Naive thymus-derived CD8-positive, alpha-beta T cell (primary cell): ENCODE data around the gene CLEC9A. TPM values are rescaled to one million over a fixed set of nuclear protein-coding genes. Genes with fewer than 3 reads are reported as not detected.

Experiments used
- ATAC-seq, 2 donors: fragments of 150-1000 bp; cut with Tn5 transposase in 1 of 2; sonication (Bioruptor Pico), chemical (Tn5 transposase) in 1 of 2; 1 replicate in 1 of 2; 2 replicates in 1 of 2; pipeline ENCODE4 v1.10.0; 2021; ENCODE audit warnings: mild to moderate bottlenecking in 2 of 2, moderate library complexity in 2 of 2
- POLR2A ChIA-PET: fragments of 350-600 bp; sonication (Branson Sonifier 250); formaldehyde crosslinking; loops from one replicate; lab custom pipeline; 2021; ENCODE audit warnings: antibody characterized with exemption; lab: Charles Lee
- DNase-seq, 10 donors: peaks; one replicate each; pipeline versions ENCODE4 v3.0.0 to v3.0.0-alpha.2; 2020 to 2022
- H3K27ac Mint-ChIP-seq, 10 donors: one replicate each; pipeline ENCODE4 v1.8.0; 2020 to 2022; ENCODE audit warnings: mild to moderate bottlenecking in 10 of 10, mixed read lengths in 10 of 10, moderate library complexity in 4 of 10, inconsistent platforms in 1 of 10
- H3K27me3 Mint-ChIP-seq, 5 donors: one replicate each; pipeline ENCODE4 v1.8.0; 2021 to 2022; ENCODE audit warnings: mixed read lengths in 5 of 5
- H3K36me3 Mint-ChIP-seq, 3 donors: one replicate each; pipeline ENCODE4 v1.8.0; 2020 to 2022; ENCODE audit warnings: mixed read lengths in 3 of 3, mild to moderate bottlenecking in 2 of 3, inconsistent platforms in 1 of 3
- H3K4me1 Mint-ChIP-seq, 4 donors: one replicate each; pipeline ENCODE4 v1.8.0; 2021 to 2022; ENCODE audit warnings: mixed read lengths in 4 of 4
- H3K4me3 Mint-ChIP-seq, 10 donors: one replicate each; pipeline ENCODE4 v1.8.0; 2020 to 2022; ENCODE audit warnings: mild to moderate bottlenecking in 10 of 10, mixed read lengths in 10 of 10, moderate library complexity in 6 of 10, inconsistent platforms in 1 of 10
- H3K9me3 Mint-ChIP-seq, 9 donors: one replicate each; pipeline ENCODE4 v1.8.0; 2020 to 2022; ENCODE audit warnings: mixed read lengths in 9 of 9, mild to moderate bottlenecking in 3 of 9, inconsistent platforms in 1 of 9, moderate library complexity in 1 of 9
- polyA plus RNA-seq, 3 donors: library from polyadenylated mRNA; unstranded; fragments of 300-500 nt; fragmentation: Illumina TruSeq; gene quantifications; one replicate each; pipeline ENCODE4 v1.2.3, GENCODE V29; 2021
- total RNA-seq, 8 experiments: library from RNA in 2 of 8; stranded (reverse) in 2 of 8; gene quantifications; one replicate each; pipeline ENCODE4 v1.2.3 and lab custom pipeline; 2021 to 2026

Gene CLEC9A
- total and polyA plus RNA-seq, 5 experiments from 2014 or later: not detected

DNA sequence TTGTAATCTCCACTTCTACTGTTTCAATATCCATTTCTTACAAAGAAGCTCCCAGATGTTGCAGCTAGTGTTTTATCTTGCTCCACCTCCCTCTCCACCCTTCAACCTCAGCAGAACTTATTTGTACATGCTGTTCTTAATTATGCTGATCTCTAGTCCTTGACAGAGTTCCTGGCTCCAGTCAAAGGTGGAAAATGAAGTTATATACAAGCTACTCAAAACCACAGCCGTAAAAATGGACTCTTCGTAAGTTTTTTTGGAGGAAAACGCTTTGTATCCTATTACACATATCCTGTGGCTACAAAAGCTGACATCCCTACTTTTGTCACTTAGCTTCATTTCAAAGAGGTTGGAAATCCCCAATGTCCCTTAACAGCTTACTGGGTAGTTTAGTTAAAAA, 67.0 kb downstream of the CLEC9A start:
- no peak overlapping the region for H3K27ac Mint-ChIP-seq
- H3K36me3 Mint-ChIP-seq: no peaks in the 10 kb centered on the region
- peaks cover 0 to 10% (median 1%) of the 10 kb centered on the region in 5 donors for H3K27me3 Mint-ChIP-seq
- POLR2A ChIA-PET: no interaction called here
- no peak for ATAC-seq
- no peak for DNase-seq
- peaks cover 0 to 2% (median 0%) of the 10 kb centered on the region in 4 donors for H3K4me1 Mint-ChIP-seq
- no peaks in the 10 kb centered on the region for H3K9me3 Mint-ChIP-seq
- H3K4me3 Mint-ChIP-seq: no peak overlapping the region

DNA sequence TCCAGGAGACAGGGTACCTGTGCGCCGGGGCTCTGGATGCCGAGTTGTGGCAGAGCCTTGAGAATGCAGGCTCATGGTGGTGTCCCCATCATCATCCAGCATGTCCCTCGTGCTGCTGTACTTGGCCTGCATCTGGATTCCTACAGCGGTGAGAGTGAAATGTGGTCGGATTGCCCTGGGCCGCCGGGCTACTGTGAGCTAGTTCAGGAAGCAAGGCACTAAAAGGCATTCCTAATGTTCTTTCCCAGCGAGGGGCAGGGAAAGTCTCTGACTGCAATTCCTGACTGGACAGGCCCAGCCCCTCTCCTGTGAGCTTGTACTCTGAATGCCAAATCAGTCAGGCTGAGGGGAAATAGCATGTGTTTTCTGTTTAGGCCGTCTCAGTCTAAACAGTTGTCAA, 68.3 kb downstream of the CLEC9A start, which contains the start of gene CLEC1A:
Gene CLEC1A, minus strand, starts transcription at position 195 of the 400 bp plus-strand sequence. Its CDS starts 63 bp downstream, at position 132.
- DNase-seq: no peak
- ATAC-seq: no peak
- Mint-ChIP-seq H3K36me3 (peaks cover 0 to 6% (median 5%) of the 10 kb centered on the region in 3 donors), H3K4me1 (peaks cover 0 to 2% (median 0%) of the 10 kb centered on the region in 4 donors), H3K9me3 (peaks cover 0 to 10% (median 5%) of the 10 kb centered on the region in 9 donors), H3K27me3 (peaks cover 0 to 16% (median 9%) of the 10 kb centered on the region in 5 donors), H3K27ac (no peak within 1 kb of the TSS), H3K4me3 (no peak within 1 kb of the TSS)
- POLR2A ChIA-PET: no interaction called here

DNA sequence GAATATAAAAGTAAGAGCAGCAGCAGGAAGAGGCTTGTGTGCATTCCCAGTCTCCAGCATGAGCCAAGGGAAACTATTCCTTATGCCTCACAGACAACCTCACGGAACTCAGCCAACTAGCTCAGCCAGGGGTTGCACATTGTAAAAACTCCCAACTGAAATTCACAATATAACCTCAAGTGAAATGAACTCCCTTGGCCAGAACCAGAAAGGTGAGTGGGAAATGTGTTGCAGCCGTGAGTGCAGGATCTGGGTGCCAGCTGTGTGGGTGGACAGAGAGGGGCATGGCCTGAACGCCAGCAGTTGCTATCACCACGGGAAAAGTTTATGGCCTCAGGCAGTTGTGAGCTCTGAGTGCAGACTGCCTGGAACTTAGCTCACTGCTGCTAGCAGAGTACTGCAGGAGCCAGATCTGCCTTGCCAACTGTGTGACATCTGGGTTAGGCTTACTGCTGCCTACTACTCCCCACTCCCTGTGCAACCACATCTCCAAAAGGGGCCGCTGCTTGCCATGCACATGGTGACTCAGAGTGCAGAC, 70.6 kb downstream of the CLEC9A start:
- ATAC-seq (no peak), DNase-seq (no peak)
- H3K36me3 Mint-ChIP-seq: peaks cover 0 to 8% (median 6%) of the 10 kb centered on the region in 3 donors
- H3K27me3 Mint-ChIP-seq: peaks cover 0 to 30% (median 16%) of the 10 kb centered on the region in 5 donors
- peaks cover 0 to 2% (median 0%) of the 10 kb centered on the region in 4 donors for H3K4me1 Mint-ChIP-seq
- no peak overlapping the region for H3K27ac Mint-ChIP-seq
- peaks cover 0 to 21% (median 8%) of the 10 kb centered on the region in 9 donors for H3K9me3 Mint-ChIP-seq
- H3K4me3 Mint-ChIP-seq: no peak overlapping the region
- POLR2A ChIA-PET: no interaction called here

DNA sequence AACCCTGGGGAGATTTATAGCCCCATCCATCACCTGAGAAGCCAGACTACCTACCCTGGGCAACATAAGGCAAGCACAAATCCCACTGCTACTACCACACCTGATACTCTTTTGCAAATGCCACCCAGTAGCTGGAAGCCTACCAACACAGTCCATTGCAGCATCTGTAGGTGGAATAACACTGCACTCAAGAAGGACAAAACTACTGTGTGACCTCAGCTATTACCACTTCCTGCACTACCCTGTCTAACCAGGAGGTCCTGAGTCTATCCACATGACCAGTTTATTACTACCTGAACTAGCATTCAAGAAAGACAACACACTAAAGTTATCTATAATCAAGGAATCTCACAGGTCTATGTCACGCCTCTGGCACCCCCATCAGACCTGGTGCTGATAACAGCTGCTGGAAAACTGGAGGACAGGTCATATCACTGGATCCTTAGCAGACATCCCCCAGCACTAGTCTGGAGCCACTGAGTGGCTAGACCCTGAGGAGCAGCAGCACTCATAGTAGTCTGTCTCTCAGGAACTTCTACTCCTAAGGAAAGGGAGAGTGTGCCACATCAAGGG, 71.3 kb downstream of the CLEC9A start:
- Mint-ChIP-seq H3K27ac (no peak overlapping the region), H3K36me3 (peaks cover 0 to 8% (median 8%) of the 10 kb centered on the region in 3 donors), H3K27me3 (peaks cover 0 to 31% (median 17%) of the 10 kb centered on the region in 5 donors), H3K9me3 (peaks cover 0 to 22% (median 8%) of the 10 kb centered on the region in 9 donors), H3K4me1 (peaks cover 0 to 2% (median 0%) of the 10 kb centered on the region in 4 donors), H3K4me3 (no peak overlapping the region)
- no peak for DNase-seq
- ATAC-seq: no peak
- POLR2A ChIA-PET: no interaction called here

DNA sequence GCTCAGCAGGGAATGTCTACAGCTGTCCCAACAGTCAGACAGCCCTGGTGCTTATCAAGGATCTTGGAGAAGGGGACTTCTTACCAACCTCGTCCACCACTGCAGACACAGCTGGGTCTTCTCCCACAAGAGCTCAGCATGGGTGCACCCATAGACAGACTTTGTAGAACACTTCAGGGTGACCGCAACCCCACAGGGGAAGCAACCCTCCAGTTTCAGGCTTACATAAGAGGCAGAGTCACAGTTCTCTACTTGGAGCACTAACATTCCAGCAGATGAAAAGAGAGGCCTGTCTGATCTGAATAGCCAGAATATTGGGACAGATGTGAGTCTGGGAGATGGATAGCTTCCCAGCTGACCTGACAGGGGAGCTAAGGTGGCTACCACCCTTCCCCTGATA, 71.8 kb downstream of the CLEC9A start:
- no peak overlapping the region for H3K27ac Mint-ChIP-seq
- peaks cover 0 to 11% (median 8%) of the 10 kb centered on the region in 3 donors for H3K36me3 Mint-ChIP-seq
- POLR2A ChIA-PET: no interaction called here
- no peak overlapping the region for H3K4me3 Mint-ChIP-seq
- peaks cover 0 to 31% (median 17%) of the 10 kb centered on the region in 5 donors for H3K27me3 Mint-ChIP-seq
- ATAC-seq (no peak), DNase-seq (no peak)
- peaks cover 0 to 2% (median 0%) of the 10 kb centered on the region in 4 donors for H3K4me1 Mint-ChIP-seq
- H3K9me3 Mint-ChIP-seq: peaks cover 0 to 23% (median 8%) of the 10 kb centered on the region in 9 donors

DNA sequence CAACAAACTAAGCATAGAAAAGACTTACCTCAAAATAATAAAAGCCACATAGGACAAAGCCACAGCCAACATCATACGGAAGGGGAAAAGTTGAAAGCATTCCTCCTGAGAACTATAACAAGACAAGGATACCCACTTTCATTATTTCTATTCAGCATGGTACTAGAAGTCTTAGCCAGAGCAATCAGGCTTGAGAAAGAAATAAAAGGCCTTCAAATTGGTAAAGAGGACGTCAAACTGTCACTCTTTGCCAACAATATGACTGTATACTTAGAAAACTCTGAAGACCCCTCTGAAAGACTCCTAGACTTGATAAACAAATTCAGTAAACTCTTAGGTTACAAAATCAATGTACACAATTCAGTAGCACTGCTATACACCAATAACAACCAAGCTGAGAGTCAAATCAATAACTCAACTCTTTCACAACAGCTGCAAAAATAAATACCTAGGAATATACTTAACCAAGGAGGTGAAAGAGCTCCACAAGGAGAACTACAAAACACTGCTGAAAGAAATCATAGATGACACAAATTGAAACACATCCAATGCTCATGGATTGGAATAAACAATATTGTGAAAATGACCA, 79.9 kb downstream of the CLEC9A start:
- H3K36me3 Mint-ChIP-seq: peaks cover 0 to 5% (median 0%) of the 10 kb centered on the region in 3 donors
- peaks cover 1 to 10% (median 8%) of the 10 kb centered on the region in 5 donors for H3K27me3 Mint-ChIP-seq
- peaks cover 0 to 15% (median 5%) of the 10 kb centered on the region in 9 donors for H3K9me3 Mint-ChIP-seq
- no peak for DNase-seq
- POLR2A ChIA-PET: no interaction called here
- no peak for ATAC-seq
- no peaks in the 10 kb centered on the region for H3K4me1 Mint-ChIP-seq
- H3K4me3 Mint-ChIP-seq: no peak overlapping the region
- no peak overlapping the region for H3K27ac Mint-ChIP-seq

DNA sequence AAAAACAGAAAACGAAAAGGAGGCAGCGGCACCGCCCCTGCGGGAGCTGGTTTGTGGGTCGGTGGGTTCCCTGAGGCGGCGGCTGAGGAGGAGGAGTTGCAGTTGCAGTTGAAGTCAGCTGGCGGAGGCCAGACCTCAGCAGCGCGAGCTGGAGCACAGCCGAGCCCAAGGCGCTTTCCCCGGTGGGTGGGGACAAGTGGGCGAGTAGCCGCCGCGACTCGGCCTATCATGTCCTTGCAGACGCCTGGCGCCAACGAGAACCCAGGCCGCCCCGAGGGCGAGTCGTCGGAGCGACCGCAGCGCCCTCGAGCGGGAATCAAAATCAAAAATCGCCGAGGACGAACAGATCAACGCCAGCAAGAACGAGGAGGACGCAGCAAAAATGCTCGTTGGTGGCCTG, 81.0 kb downstream of the CLEC9A start:
- DNase-seq (no peak), ATAC-seq (no peak)
- peaks cover 0 to 6% (median 2%) of the 10 kb centered on the region in 9 donors for H3K9me3 Mint-ChIP-seq
- POLR2A ChIA-PET: no interaction called here
- peaks cover 0 to 5% (median 0%) of the 10 kb centered on the region in 3 donors for H3K36me3 Mint-ChIP-seq
- H3K27me3 Mint-ChIP-seq: peaks cover 0 to 7% (median 2%) of the 10 kb centered on the region in 5 donors
- H3K4me1 Mint-ChIP-seq: no peaks in the 10 kb centered on the region
- peak overlapping the region in 1 of 10 donors; percentile 63 for H3K27ac Mint-ChIP-seq
- H3K4me3 Mint-ChIP-seq: no peak overlapping the region

DNA sequence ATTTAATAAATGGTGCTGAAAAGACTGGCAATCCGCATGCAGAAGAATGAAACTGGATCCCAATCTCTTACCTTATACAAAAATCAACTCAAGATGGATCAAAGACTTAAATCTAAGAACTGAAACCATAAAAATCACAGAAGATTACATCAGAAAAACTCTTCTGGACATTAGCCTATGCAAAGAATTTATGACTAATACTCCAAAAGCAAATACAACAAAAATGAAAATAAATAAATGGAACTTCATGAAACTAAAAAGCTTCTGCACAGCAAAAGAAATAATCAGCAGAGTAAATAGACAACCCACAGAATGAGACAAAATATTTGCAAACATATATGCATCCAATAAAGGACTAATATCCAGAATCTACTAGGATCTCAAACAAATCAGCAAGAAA, 82.6 kb downstream of the CLEC9A start:
- POLR2A ChIA-PET: no interaction called here
- H3K36me3 Mint-ChIP-seq: no peaks in the 10 kb centered on the region
- no peak for DNase-seq

DNA sequence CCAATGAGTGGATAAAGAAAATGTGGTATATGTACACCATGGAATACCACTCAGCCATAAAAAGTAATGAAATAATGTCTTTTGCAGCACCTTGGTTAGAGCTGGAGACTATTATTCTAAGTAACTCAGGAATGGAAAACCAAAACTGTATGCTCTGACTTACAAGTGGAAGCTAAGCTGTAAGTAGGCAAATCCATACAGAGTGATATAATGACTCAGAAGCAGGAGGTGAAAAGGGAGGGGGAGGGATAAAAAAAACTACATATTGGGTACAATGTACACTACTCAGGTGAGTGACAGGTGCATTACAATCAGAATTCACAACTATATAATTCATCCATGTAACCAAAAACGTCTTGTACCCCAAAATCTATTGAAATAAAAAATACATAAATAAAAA, 83.4 kb downstream of the CLEC9A start:
- POLR2A ChIA-PET: no interaction called here

More for the DNA sequence above, 82.6 kb downstream of the CLEC9A start:
- Mint-ChIP-seq H3K9me3 (peaks cover 0 to 5% (median 0%) of the 10 kb centered on the region in 9 donors), H3K27ac (peak overlapping the region in 1 of 10 donors; percentile 6), H3K27me3 (peaks cover 0 to 6% (median 0%) of the 10 kb centered on the region in 5 donors), H3K4me3 (no peak overlapping the region), H3K4me1 (no peaks in the 10 kb centered on the region)
- no peak for ATAC-seq

DNA sequence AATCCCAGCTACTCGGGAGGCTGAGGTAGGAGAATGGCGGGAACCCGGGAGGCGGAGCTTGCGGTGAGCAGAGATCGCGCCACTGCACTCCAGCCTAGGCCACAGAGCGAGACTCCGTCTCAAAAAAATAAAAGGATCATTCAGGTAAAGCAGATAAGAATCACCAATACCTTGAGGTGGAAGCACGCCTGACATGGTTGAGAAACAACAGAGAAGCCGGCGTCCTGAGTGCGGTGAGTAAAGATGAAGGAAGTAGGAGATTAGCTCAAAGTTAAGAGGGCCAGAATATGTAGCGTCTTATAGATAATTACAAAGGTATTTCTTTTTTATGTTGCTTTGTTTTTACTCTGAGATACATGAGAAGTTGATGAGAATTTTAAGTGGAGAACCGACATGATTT, 84.8 kb downstream of the CLEC9A start:
- Mint-ChIP-seq H3K4me3 (no peak overlapping the region), H3K36me3 (no peaks in the 10 kb centered on the region), H3K4me1 (no peaks in the 10 kb centered on the region), H3K9me3 (peaks cover 0 to 4% (median 0%) of the 10 kb centered on the region in 9 donors), H3K27me3 (no peaks in the 10 kb centered on the region), H3K27ac (peak overlapping the region in 1 of 10 donors; percentile 51)
- ATAC-seq (no peak), DNase-seq (no peak)
- POLR2A ChIA-PET: no interaction called here

More for the DNA sequence above, 83.4 kb downstream of the CLEC9A start:
- ATAC-seq (no peak), DNase-seq (no peak)
- Mint-ChIP-seq H3K9me3 (peaks cover 0 to 5% (median 0%) of the 10 kb centered on the region in 9 donors), H3K4me3 (no peak overlapping the region), H3K27me3 (peaks cover 0 to 3% (median 0%) of the 10 kb centered on the region in 5 donors), H3K4me1 (no peaks in the 10 kb centered on the region), H3K27ac (no peak overlapping the region), H3K36me3 (no peaks in the 10 kb centered on the region)
